MM.1S (cell line): Measurements from ENCODE around the gene CAST.
A peak's percentile ranks its signal among the peaks of the same experiment; 100 is the strongest.

Experiments used
- DNase-seq: peaks from one replicate; pipeline ENCODE4 v3.0.0-alpha.2; 2015
- H2AFZ ChIP-seq: fragments of 300-600 bp; sonication (generic); 2 replicates; pipeline ENCODE4 v1.6.0; 2016; ENCODE audit warnings: antibody characterized with exemption, low read length
- H3F3A ChIP-seq: fragments of 300-600 bp; sonication (generic); 2 replicates; pipeline ENCODE4 v1.6.1; 2016; ENCODE audit warnings: mild to moderate bottlenecking, antibody characterized with exemption, low read length, moderate library complexity, mixed read lengths; ENCODE audit not compliant: insufficient read depth
- H3K27ac ChIP-seq: fragments of 300-600 bp; sonication (generic); 2 replicates; pipeline ENCODE4 v1.5.1; 2016; ENCODE audit warnings: mild to moderate bottlenecking, low read length
- H3K27me3 ChIP-seq: fragments of 300-600 bp; sonication (generic); replicated peaks from 2 replicates; pipeline ENCODE4 v1.6.0; 2016; ENCODE audit warnings: low read length; ENCODE audit not compliant: insufficient read depth
- H3K36me3 ChIP-seq: fragments of 300-600 bp; sonication (generic); replicated peaks from 2 replicates; pipeline ENCODE4 v1.6.1; 2016; ENCODE audit warnings: mild to moderate bottlenecking, low read length, mixed read lengths; ENCODE audit not compliant: insufficient read depth
- H3K4me1 ChIP-seq: fragments of 300-600 bp; sonication (generic); 2 replicates; pipeline ENCODE4 v1.6.1; 2016; ENCODE audit warnings: low read length, mixed read lengths
- H3K4me2 ChIP-seq: fragments of 300-600 bp; sonication (generic); 2 replicates; pipeline ENCODE4 v1.6.0; 2016; ENCODE audit warnings: low read depth, low read length
- H3K4me3 ChIP-seq: fragments of 300-600 bp; sonication (generic); 2 replicates; pipeline ENCODE4 v1.5.1; 2016; ENCODE audit warnings: low read length, mixed read lengths
- H3K79me2 ChIP-seq: fragments of 300-600 bp; sonication (generic); 2 replicates; pipeline ENCODE4 v1.6.1; 2016; ENCODE audit warnings: mixed run types, low read length, mixed read lengths
- H3K9ac ChIP-seq: fragments of 300-600 bp; sonication (generic); 2 replicates; pipeline ENCODE4 v1.6.1; 2016; ENCODE audit warnings: low read length, mixed read lengths
- H3K9me2 ChIP-seq: fragments of 300-600 bp; sonication (generic); replicated peaks from 2 replicates; pipeline ENCODE4 v1.6.1; 2016; ENCODE audit warnings: mild to moderate bottlenecking, low read length, mixed read lengths; ENCODE audit not compliant: insufficient read depth
- H3K9me3 ChIP-seq: fragments of 300-600 bp; sonication (generic); replicated peaks from 2 replicates; pipeline ENCODE4 v1.6.1; 2016; ENCODE audit warnings: mild to moderate bottlenecking, low read length, mixed read lengths; ENCODE audit not compliant: insufficient read depth
- H4K20me1 ChIP-seq: fragments of 300-600 bp; sonication (generic); 2 replicates; pipeline ENCODE4 v1.6.1; 2016; ENCODE audit warnings: mild to moderate bottlenecking, low read length, moderate library complexity, mixed read lengths; ENCODE audit not compliant: insufficient read depth
- CTCF ChIP-seq: fragments of 300-600 bp; sonication (generic); IDR thresholded peaks from 2 replicates; pipeline ENCODE4 v1.5.1; 2016; ENCODE audit warnings: antibody characterized with exemption, low read length, mixed read lengths
- EZH2 ChIP-seq: fragments of 300-600 bp; sonication (generic); optimal IDR thresholded peaks from 2 replicates; pipeline ENCODE3; 2017; ENCODE audit warnings: low read depth, mild to moderate bottlenecking, antibody characterized with exemption, low read length, mixed read lengths
- EZH2phosphoT487 ChIP-seq: fragments of 300-600 bp; sonication (generic); IDR thresholded peaks from 2 replicates; pipeline ENCODE4 v1.6.1; 2018; ENCODE audit warnings: antibody characterized with exemption, low read length

The CAST gene

DNA sequence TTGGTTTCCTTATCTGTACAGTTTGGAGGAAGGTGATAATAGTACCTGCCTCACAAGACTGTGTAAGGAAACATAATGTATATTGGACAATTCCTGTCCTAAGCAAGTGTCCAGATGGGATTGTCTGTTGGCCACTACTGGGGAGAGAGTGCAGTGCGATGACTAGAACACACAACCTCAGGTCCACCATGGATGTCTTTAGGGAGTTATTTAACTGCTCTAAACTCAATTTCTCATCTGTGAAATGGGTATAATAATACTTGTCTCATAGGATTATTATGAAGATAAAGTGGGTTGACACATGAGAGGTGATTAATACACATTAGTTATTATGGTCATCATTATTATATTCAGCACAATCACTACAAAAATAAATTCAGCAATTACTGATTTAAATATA lies 63.1 kb downstream of the CAST start:
- H3F3A ChIP-seq, result no peaks in the 10 kb centered on the region
- no peaks in the 10 kb centered on the region for H3K36me3 ChIP-seq
- TF ChIP-seq CTCF (no peak), EZH2 (no peak), EZH2phosphoT487 (no peak)
- H3K9me2 ChIP-seq, result no peaks in the 10 kb centered on the region
- no peak overlapping the region for H3K27ac ChIP-seq
- H4K20me1 ChIP-seq, result no peaks in the 10 kb centered on the region
- no peaks in the 10 kb centered on the region for H3K9me3 ChIP-seq
- no peaks in the 10 kb centered on the region for H3K79me2 ChIP-seq
- no peak overlapping the region for H3K4me2 ChIP-seq
- no peak overlapping the region for H2AFZ ChIP-seq
- no peak overlapping the region for H3K9ac ChIP-seq
- no peaks in the 10 kb centered on the region for H3K27me3 ChIP-seq
- no peaks in the 10 kb centered on the region for H3K4me1 ChIP-seq
- DNase-seq, result no peak
- no peak overlapping the region for H3K4me3 ChIP-seq

DNA sequence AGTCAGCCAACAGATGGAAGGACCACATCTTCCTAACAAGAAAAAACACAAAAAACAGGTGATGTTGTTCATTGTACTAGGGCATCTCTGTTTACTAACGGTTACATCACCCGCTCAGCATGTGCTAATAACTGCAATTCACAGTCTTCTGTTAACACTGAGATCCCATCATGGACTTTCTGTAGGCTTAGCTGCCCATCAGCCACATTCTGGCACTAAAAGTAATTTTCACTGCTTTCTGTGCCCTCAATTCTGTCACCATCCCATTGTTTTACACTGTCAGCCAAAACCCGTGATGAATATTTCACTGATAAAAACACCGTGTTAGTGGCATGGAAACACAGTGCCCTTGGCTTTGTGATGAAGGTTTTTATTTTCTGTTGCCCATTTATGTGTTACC lies 64.6 kb downstream of the CAST start:
- Histone ChIP-seq H4K20me1 (no peaks in the 10 kb centered on the region), H3K4me3 (no peak overlapping the region), H3K9ac (no peak overlapping the region), H3F3A (no peaks in the 10 kb centered on the region), H3K79me2 (no peaks in the 10 kb centered on the region), H3K36me3 (no peaks in the 10 kb centered on the region), H3K4me2 (no peak overlapping the region), H3K9me3 (no peaks in the 10 kb centered on the region), H3K27me3 (no peaks in the 10 kb centered on the region), H3K4me1 (no peaks in the 10 kb centered on the region), H3K9me2 (no peaks in the 10 kb centered on the region), H2AFZ (no peak overlapping the region), H3K27ac (no peak overlapping the region)
- TF ChIP-seq EZH2 (no peak), EZH2phosphoT487 (no peak), CTCF (no peak)
- DNase-seq, result no peak

DNA sequence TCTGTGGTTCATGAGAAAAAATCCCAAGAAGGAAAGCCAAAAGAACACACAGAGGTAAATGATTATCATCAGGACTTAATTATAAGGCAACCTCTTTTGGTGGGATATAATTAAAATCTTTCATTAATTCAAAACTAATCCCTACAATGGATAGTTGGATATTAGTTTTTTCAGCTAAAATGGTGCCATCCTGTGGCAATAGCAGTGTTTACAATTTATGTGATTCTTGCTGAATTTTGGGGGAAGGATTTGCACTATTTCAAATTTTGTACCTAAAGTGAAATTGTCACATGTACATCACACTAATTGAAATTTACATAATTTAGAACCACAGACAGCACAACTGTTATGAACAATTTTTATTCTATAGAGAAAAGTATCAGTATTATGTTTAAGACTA lies 67.0 kb downstream of the CAST start:
- Histone ChIP-seq H3K27ac (no peak overlapping the region), H3F3A (no peaks in the 10 kb centered on the region), H3K4me1 (no peaks in the 10 kb centered on the region), H2AFZ (no peak overlapping the region), H3K9ac (no peak overlapping the region), H3K4me3 (no peak overlapping the region), H3K4me2 (no peak overlapping the region), H4K20me1 (no peaks in the 10 kb centered on the region), H3K79me2 (no peaks in the 10 kb centered on the region), H3K9me3 (no peaks in the 10 kb centered on the region), H3K36me3 (no peaks in the 10 kb centered on the region), H3K27me3 (no peaks in the 10 kb centered on the region), H3K9me2 (no peaks in the 10 kb centered on the region)
- no peak for DNase-seq
- TF ChIP-seq EZH2phosphoT487 (no peak), CTCF (peak; percentile 30), EZH2 (no peak)
